Tibial artery (tissue), 4 donors: ENCODE results near the gene SNAI1.
"Not testable (repeated sequence)": the region's sequence is repeated elsewhere in the genome, so short reads cannot be mapped to it uniquely, and the experiment has no call there.

ENCODE experiments used
- DNase-seq, 2 donors: peaks; one replicate each; pipeline ENCODE4 v3.0.0-alpha.2; 2019
- H3K27ac ChIP-seq, 2 donors: fragments of 200-600 bp; sonication (generic) in 1 of 2; 1 replicate in 1 of 2; 2 replicates in 1 of 2; pipeline ENCODE4 v1.5.1; 2018 to 2019; ENCODE audit warnings: mild to moderate bottlenecking in 1 of 2
- H3K27me3 ChIP-seq, 2 donors: fragments of 200-600 bp; sonication (generic) in 1 of 2; one replicate each; pipeline versions ENCODE4 v1.5.1 to v1.6.0; 2016 to 2019
- H3K36me3 ChIP-seq, 3 donors: fragments of 200-600 bp; sonication (generic) in 2 of 3; one replicate each; pipeline ENCODE4 v1.5.1; 2016 to 2019; ENCODE audit warnings: mild to moderate bottlenecking in 2 of 3
- H3K4me1 ChIP-seq, 4 donors: fragments of 200-600 bp; sonication (generic) in 2 of 4; 1 replicate in 3 of 4; 2 replicates in 1 of 4; pipeline ENCODE4 v1.5.1; 2016 to 2019
- H3K4me3 ChIP-seq, 2 donors: fragments of 200-600 bp; sonication (generic) in 1 of 2; 1 replicate in 1 of 2; 2 replicates in 1 of 2; pipeline ENCODE4 v1.5.1; 2018 to 2019; ENCODE audit warnings: mild to moderate bottlenecking in 2 of 2
- H3K9me3 ChIP-seq, 3 donors: fragments of 200-600 bp; sonication (generic) in 1 of 3; one replicate each; pipeline ENCODE4 v1.5.1; 2016 to 2019
- CTCF ChIP-seq, 2 experiments: fragments of 200-600 bp in 1 of 2; fragments of 450-650 bp in 1 of 2; IDR thresholded peaks; one replicate each; pipeline ENCODE4 v1.5.1; 2017 to 2019; ENCODE audit warnings: antibody characterized with exemption in 2 of 2, mild to moderate bottlenecking in 1 of 2, moderate library complexity in 1 of 2
- intact Hi-C: fragments of 100-400 bp; cut with DNase I; formaldehyde crosslinking; loops from one replicate; pipeline ENCODE4 v1.15.0; 2023; ENCODE audit warnings: low total_unique reads

SNAI1 gene

DNA sequence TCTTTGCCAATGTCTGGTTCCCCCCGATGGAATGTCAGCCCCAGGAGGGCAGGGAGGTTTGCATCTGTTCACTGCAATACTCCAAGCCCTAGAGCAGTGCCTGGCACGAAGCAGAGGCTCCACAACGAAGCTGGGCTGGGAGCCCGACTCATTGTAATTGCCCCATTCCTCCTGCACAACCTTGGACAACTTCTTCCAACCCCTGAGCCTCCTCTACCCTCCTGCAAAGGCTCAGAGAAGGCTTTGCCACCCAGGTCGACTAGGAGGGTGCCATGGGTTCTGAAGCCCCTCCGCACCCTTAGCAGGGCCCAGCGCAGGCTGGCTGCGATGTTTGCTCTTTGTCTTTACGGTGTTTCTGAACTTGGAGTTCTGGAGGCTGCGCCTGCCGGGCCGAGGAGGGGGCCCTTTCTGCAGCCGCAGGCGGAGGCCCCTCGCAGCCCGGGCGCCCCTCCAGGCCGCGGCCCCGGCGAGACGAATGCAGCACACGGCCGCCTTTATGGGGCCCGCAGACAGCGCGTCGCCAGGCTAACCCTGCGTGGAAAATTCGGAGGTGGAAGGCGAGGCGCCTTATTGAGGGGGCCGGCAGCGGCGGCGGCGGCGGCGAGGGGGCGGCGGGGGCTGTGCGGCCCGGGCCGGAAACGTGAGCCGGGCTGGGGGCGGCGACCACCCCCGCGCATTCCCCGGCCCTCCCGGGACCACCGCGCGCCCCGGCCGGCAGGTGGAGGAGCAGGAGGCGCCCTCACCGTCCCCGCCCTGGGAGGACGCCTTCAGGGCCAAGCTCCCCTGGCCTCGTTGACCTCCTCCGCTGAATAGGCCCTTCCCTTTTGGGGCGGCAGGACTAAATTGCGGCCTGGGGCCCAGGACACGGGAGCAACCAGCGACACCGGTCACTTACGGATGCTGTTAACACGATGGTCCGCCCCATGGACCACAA lies 27.0 kb downstream of the SNAI1 start:
- Histone ChIP-seq H3K4me3 (peak overlapping the region; percentile 25 to 27), H3K9me3 (no peaks in the 10 kb centered on the region), H3K27ac (no peak overlapping the region), H3K36me3 (no peaks in the 10 kb centered on the region), H3K27me3 (peaks cover 0 to 3% of the 10 kb centered on the region in 2 donors), H3K4me1 (peaks cover 0 to 13% (median 6%) of the 10 kb centered on the region in 4 donors)
- intact Hi-C loops: no loop called here
- no peak for TF ChIP-seq CTCF (IDR thresholded peaks at IDR 0.05)
- no peak for DNase-seq

GRCh38 chr20:50011597-50011996 lies 28.8 kb downstream of the SNAI1 start:
- H3K9me3 ChIP-seq, H3K4me3 ChIP-seq, DNase-seq, H3K27ac ChIP-seq, H3K27me3 ChIP-seq, H3K36me3 ChIP-seq, intact Hi-C loops: not testable (repeated sequence)
- peaks cover 0 to 21% (median 6%) of the 10 kb centered on the region in 4 donors for H3K4me1 ChIP-seq

GRCh38 chr20:50012282-50013263 lies 29.8 kb downstream of the SNAI1 start:
- Histone ChIP-seq H3K4me3 (no peak overlapping the region), H3K36me3 (no peaks in the 10 kb centered on the region), H3K4me1 (peaks cover 0 to 28% (median 11%) of the 10 kb centered on the region in 4 donors), H3K9me3 (no peaks in the 10 kb centered on the region), H3K27ac (no peak overlapping the region), H3K27me3 (peaks cover 0 to 3% of the 10 kb centered on the region in 2 donors)
- intact Hi-C loops: no loop called here
- no peak for TF ChIP-seq CTCF (IDR thresholded peaks at IDR 0.05)
- no peak for DNase-seq

DNA sequence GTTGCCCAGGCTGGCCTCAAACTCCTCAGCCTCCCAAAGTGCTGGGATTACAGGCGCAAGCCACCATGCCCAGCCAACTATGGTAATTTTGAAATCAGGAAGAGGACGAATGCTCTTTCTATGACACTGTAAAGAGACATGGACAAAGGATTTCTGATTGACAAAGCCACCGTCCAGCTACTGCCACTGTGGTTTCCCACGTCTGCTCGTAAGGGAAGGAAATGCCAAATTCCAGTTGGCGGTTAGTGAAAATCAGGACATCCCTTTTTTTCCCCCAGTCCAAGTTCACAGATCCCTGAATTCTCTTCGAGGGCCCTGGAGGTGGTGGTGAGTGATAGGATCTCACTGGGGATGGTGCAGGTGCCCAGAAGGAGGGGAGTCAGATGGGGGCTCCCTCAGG lies 31.2 kb downstream of the SNAI1 start:
- H3K27me3 ChIP-seq: peaks cover 0 to 3% of the 10 kb centered on the region in 2 donors
- TF ChIP-seq CTCF (IDR thresholded peaks at IDR 0.05): no peak
- H3K4me3 ChIP-seq: no peak overlapping the region
- no peaks in the 10 kb centered on the region for H3K9me3 ChIP-seq
- intact Hi-C loops: no loop called here
- H3K27ac ChIP-seq: no peak overlapping the region
- H3K36me3 ChIP-seq: no peaks in the 10 kb centered on the region
- no peak for DNase-seq
- H3K4me1 ChIP-seq: peaks cover 0 to 39% (median 20%) of the 10 kb centered on the region in 4 donors

- Histone ChIP-seq H3K4me3 (no peak overlapping the region), H3K4me1 (peaks cover 0 to 38% (median 20%) of the 10 kb centered on the region in 4 donors), H3K9me3 (no peaks in the 10 kb centered on the region), H3K27ac (no peak overlapping the region), H3K27me3 (peaks cover 0 to 3% of the 10 kb centered on the region in 2 donors), H3K36me3 (no peaks in the 10 kb centered on the region)
- intact Hi-C loops: no loop called here
- no peak for DNase-seq
- no peak for TF ChIP-seq CTCF (IDR thresholded peaks at IDR 0.05)
Observed at GRCh38 chr20:50014570-50015562, 32.1 kb downstream of the SNAI1 start.
